Hematopoietic multipotent progenitor cell treated with erythropoietin and hydrocortisone succinate and interleukin-3 and kit ligand, for 17 days (in vitro differentiated cells): Measurements from ENCODE around the gene DTNB.
"Not testable (repeated sequence)": the region's sequence is repeated elsewhere in the genome, so short reads cannot be mapped to it uniquely, and the experiment has no call there.

Experiments used
- DNase-seq: peaks from one replicate; pipeline ENCODE4 v3.0.0-alpha.2; 2015; ENCODE audit warnings: low spot score

DTNB gene

GRCh38 chr2:25620711-25621110 is 52.7 kb downstream of the DTNB start:
- DNase-seq: no peak

GRCh38 chr2:25620077-25620476 is 53.3 kb downstream of the DTNB start:
- DNase-seq: no peak

- DNase-seq: no peak
Observed at GRCh38 chr2:25619185-25619584, 54.2 kb downstream of the DTNB start.

- DNase-seq: no peak
Observed at GRCh38 chr2:25618676-25619075, 54.7 kb downstream of the DTNB start.

GRCh38 chr2:25617948-25618646 is 55.3 kb downstream of the DTNB start:
- no peak for DNase-seq

GRCh38 chr2:25615920-25616319 is 57.5 kb downstream of the DTNB start:
- no peak for DNase-seq

- no peak for DNase-seq
Observed at GRCh38 chr2:25615386-25615785, 58.0 kb downstream of the DTNB start.

- no peak for DNase-seq
Observed at GRCh38 chr2:25614711-25615110, 58.7 kb downstream of the DTNB start.

GRCh38 chr2:25608718-25609117 is 64.7 kb downstream of the DTNB start:
- DNase-seq: no peak

- DNase-seq: no peak
Observed at GRCh38 chr2:25606892-25607291, 66.5 kb downstream of the DTNB start.

GRCh38 chr2:25602333-25602723 is 71.0 kb downstream of the DTNB start:
- DNase-seq: no peak

GRCh38 chr2:25601711-25602332 is 71.6 kb downstream of the DTNB start:
- not testable (repeated sequence) for DNase-seq

GRCh38 chr2:25598911-25599310 is 74.5 kb downstream of the DTNB start:
- DNase-seq: no peak

GRCh38 chr2:25598332-25598731 is 75.0 kb downstream of the DTNB start:
- DNase-seq: no peak

- DNase-seq: no peak
Observed at GRCh38 chr2:25597881-25598280, 75.5 kb downstream of the DTNB start.

GRCh38 chr2:25596516-25597244 is 76.7 kb downstream of the DTNB start:
- no peak for DNase-seq

GRCh38 chr2:25595393-25595792 is 78.0 kb downstream of the DTNB start:
- DNase-seq: no peak

- no peak for DNase-seq
Observed at GRCh38 chr2:25594991-25595390, 78.4 kb downstream of the DTNB start.

GRCh38 chr2:25592766-25593292 is 80.5 kb downstream of the DTNB start:
- no peak for DNase-seq

- DNase-seq: no peak
Observed at GRCh38 chr2:25590921-25591505, 82.4 kb downstream of the DTNB start.

GRCh38 chr2:25589676-25590205 is 83.6 kb downstream of the DTNB start:
- no peak for DNase-seq

GRCh38 chr2:25588576-25588975 is 84.8 kb downstream of the DTNB start:
- no peak for DNase-seq
